DOHH2 (cell line): ENCODE results near the gene MAPKAPK2.

Source experiments
- H3F3A ChIP-seq: fragments of 200-600 bp; sonication (generic), shearing (Covaris generic); 2 replicates; pipeline ENCODE4 v1.6.0; 2016; ENCODE audit warnings: antibody characterized with exemption, mild to moderate bottlenecking; ENCODE audit not compliant: control insufficient read depth, insufficient read depth
- H3K27ac ChIP-seq: fragments of 200-600 bp; sonication (generic); 2 replicates; pipeline ENCODE4 v1.5.1; 2014; ENCODE audit warnings: low read depth, mild to moderate bottlenecking, low read length, moderate library complexity
- H3K27me3 ChIP-seq: fragments of 200-600 bp; sonication (generic); 2 replicates; pipeline ENCODE4 v1.6.1; 2014; ENCODE audit warnings: mild to moderate bottlenecking, low read length, mixed read lengths; ENCODE audit not compliant: control insufficient read depth
- H3K36me3 ChIP-seq: fragments of 200-600 bp; sonication (generic); 2 replicates; pipeline ENCODE4 v1.6.1; 2014; ENCODE audit warnings: mild to moderate bottlenecking, low read length, moderate library complexity, mixed read lengths; ENCODE audit not compliant: control insufficient read depth
- H3K4me1 ChIP-seq: fragments of 200-600 bp; sonication (generic); 2 replicates; pipeline ENCODE4 v1.6.1; 2014; ENCODE audit warnings: mild to moderate bottlenecking, low read length, mixed read lengths; ENCODE audit not compliant: control insufficient read depth
- H3K4me2 ChIP-seq: fragments of 200-600 bp; sonication (generic); 2 replicates; pipeline ENCODE4 v1.6.0; 2014; ENCODE audit warnings: mild to moderate bottlenecking, low read length, moderate library complexity
- H3K4me3 ChIP-seq: fragments of 200-600 bp; sonication (generic); 2 replicates; pipeline ENCODE4 v1.5.1; 2014; ENCODE audit warnings: mild to moderate bottlenecking, low read length, mixed read lengths
- H3K79me2 ChIP-seq: fragments of 200-600 bp; sonication (generic); 2 replicates; pipeline ENCODE4 v1.6.1; 2014; ENCODE audit warnings: mild to moderate bottlenecking, low read length, mixed read lengths; ENCODE audit not compliant: control insufficient read depth
- H3K9me2 ChIP-seq: fragments of 200-600 bp; sonication (generic); replicated peaks from 2 replicates; pipeline ENCODE4 v1.6.1; 2014; ENCODE audit warnings: mild to moderate bottlenecking, low read length, mixed read lengths; ENCODE audit not compliant: control insufficient read depth
- H3K9me3 ChIP-seq: fragments of 200-600 bp; sonication (generic); 2 replicates; pipeline ENCODE4 v1.6.1; 2014; ENCODE audit warnings: antibody characterized with exemption, low read length, mixed read lengths; ENCODE audit not compliant: control insufficient read depth, insufficient read depth
- H4K20me1 ChIP-seq: fragments of 200-600 bp; sonication (generic); 2 replicates; pipeline ENCODE4 v1.6.0; 2014; ENCODE audit warnings: low read depth, mild to moderate bottlenecking, antibody characterized with exemption, low read length, moderate library complexity; ENCODE audit not compliant: control insufficient read depth, insufficient read depth
- EZH2phosphoT487 ChIP-seq: fragments of 200-600 bp; sonication (generic); IDR thresholded peaks from 2 replicates; pipeline ENCODE4 v1.6.1; 2017; ENCODE audit warnings: borderline replicate concordance, mild to moderate bottlenecking, antibody characterized with exemption, low read length, moderate library complexity, mixed read lengths
- TF ChIP-seq, protein P1 (sequence below): fragments of 200-600 bp; sonication (generic); IDR thresholded peaks from one replicate; pipeline ENCODE4 v1.5.1; 2014; ENCODE audit warnings: antibody characterized with exemption, mild to moderate bottlenecking, low read depth, low read length; ENCODE audit not compliant: poor library complexity, severe bottlenecking

Gene MAPKAPK2

GRCh38 chr1:206748348-206749030 is 63.8 kb downstream of the MAPKAPK2 start:
- Histone ChIP-seq H3K27me3 (peaks cover 38% of the 10 kb centered on the region), H3K4me1 (no peaks in the 10 kb centered on the region), H3F3A (no peaks in the 10 kb centered on the region), H4K20me1 (0 out of 2 replicates have a peak, but pooled peaks cover 4% of the 10 kb centered on the region), H3K79me2 (no peaks in the 10 kb centered on the region), H3K27ac (no peak overlapping the region), H3K4me3 (no peak overlapping the region), H3K9me2 (no peaks in the 10 kb centered on the region), H3K4me2 (no peak overlapping the region), H3K9me3 (no peaks in the 10 kb centered on the region), H3K36me3 (no peaks in the 10 kb centered on the region)
- TF ChIP-seq, protein P1, sequence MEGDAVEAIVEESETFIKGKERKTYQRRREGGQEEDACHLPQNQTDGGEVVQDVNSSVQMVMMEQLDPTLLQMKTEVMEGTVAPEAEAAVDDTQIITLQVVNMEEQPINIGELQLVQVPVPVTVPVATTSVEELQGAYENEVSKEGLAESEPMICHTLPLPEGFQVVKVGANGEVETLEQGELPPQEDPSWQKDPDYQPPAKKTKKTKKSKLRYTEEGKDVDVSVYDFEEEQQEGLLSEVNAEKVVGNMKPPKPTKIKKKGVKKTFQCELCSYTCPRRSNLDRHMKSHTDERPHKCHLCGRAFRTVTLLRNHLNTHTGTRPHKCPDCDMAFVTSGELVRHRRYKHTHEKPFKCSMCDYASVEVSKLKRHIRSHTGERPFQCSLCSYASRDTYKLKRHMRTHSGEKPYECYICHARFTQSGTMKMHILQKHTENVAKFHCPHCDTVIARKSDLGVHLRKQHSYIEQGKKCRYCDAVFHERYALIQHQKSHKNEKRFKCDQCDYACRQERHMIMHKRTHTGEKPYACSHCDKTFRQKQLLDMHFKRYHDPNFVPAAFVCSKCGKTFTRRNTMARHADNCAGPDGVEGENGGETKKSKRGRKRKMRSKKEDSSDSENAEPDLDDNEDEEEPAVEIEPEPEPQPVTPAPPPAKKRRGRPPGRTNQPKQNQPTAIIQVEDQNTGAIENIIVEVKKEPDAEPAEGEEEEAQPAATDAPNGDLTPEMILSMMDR: no peak
- TF ChIP-seq EZH2phosphoT487: no peak

DNA sequence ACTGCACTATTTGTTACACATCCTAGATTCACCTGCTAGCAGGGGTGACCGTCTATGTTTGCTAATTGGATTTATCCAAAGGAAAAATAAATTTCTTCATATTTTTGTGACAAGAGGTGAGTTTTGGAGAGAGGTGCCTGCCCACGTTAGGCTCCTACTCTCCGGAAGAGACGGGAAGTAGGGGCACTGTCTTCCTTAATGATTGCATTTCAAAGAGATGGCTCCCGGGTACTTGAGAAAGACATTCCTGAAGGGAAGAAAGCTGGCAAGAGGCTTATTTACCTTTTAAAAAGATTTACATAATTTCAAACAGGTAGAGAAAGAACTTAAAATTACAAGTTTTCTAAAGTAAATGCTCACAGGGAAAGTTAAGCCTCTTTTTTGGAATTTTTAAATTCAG is 67.2 kb downstream of the MAPKAPK2 start:
- TF ChIP-seq EZH2phosphoT487: no peak
- TF ChIP-seq, protein P1: no peak
- Histone ChIP-seq H3K27ac (no peak overlapping the region), H3K9me3 (no peaks in the 10 kb centered on the region), H3K27me3 (peaks cover 36% of the 10 kb centered on the region), H3K9me2 (no peaks in the 10 kb centered on the region), H3F3A (no peaks in the 10 kb centered on the region), H4K20me1 (0 out of 2 replicates have a peak, but pooled peaks cover 4% of the 10 kb centered on the region), H3K4me3 (no peak overlapping the region), H3K79me2 (no peaks in the 10 kb centered on the region), H3K4me2 (no peak overlapping the region), H3K36me3 (no peaks in the 10 kb centered on the region), H3K4me1 (no peaks in the 10 kb centered on the region)

DNA sequence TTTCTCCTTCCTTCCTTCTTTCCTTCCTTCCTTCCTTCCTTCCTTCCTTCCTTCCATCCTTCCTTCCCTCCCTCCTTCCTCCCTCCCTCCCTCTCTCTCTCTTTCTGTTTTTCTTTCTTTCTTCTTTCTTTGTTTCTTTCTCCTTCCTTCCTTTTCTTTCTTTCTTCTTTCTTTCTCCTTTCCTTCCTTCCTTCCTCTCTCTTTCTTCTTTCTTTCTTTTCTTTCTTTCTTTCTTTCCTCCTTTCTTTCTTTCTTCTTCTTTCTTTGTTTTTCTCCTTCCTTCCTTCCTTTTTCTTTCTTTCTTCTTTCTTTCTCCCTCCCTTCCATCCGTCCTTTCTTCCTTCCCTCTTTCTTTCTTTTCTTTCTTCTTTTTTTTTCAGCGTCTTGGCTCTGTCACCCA is 67.8 kb downstream of the MAPKAPK2 start:
- Histone ChIP-seq H3K27me3 (peaks cover 40% of the 10 kb centered on the region), H3K9me2 (no peaks in the 10 kb centered on the region), H3K4me3 (no peak overlapping the region), H3K9me3 (no peaks in the 10 kb centered on the region), H3K4me1 (peaks cover under 1% of the 10 kb centered on the region), H3K4me2 (no peak overlapping the region), H4K20me1 (0 out of 2 replicates have a peak, but pooled peaks cover 4% of the 10 kb centered on the region), H3K27ac (no peak overlapping the region), H3K79me2 (no peaks in the 10 kb centered on the region), H3F3A (no peaks in the 10 kb centered on the region), H3K36me3 (no peaks in the 10 kb centered on the region)
- TF ChIP-seq, protein P1: no peak
- TF ChIP-seq EZH2phosphoT487: no peak
